ENCODE data around the gene JMJD6. TPM values are rescaled to one million over a fixed set of nuclear protein-coding genes. Genes with fewer than 3 reads are reported as not detected.

Gene JMJD6
- 16.8 and 22.7 TPM in 2 replicates for total RNA-seq
- long read RNA-seq, full-length matches to known transcripts = 61 of 69 reads
- long read RNA-seq, partial matches to known transcripts = 2 of 69 reads
- long read RNA-seq, other reads (novel, unspliced or antisense) = 6 of 69 reads

DNA sequence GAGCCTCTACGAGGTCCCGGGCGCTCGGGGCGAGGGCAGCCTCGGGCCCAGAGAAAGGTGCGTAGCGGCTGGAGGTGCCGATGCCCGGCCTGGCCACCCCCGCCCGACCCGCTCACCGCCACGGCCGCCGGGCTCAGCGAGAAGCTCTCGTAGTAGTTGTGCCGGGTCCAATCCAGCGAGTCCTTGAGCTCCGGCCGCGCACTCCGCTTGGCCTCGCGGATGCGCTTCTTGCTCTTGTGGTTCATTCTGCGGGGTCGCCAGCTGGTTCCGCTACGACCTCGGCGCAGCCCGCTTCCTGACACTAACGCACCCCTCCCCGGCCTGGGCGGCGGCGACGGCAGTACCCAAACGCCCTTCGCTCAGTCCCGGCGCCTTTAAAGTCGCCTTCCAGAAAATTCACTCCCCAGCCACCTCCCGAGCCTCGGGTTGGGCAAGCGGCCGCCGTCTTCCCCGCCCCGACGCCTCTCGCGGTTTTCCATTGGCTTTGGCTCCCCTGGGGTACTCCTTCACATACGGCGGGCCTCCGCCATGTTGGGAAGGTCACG lies at the start of gene JMJD6:
TSS of gene JMJD6 (minus strand) at position 376 of the 545 bp plus-strand sequence. CDS start at position 245, 131 bp downstream.
- Mint-ChIP-seq H3K36me3 (ENCODE audit: unreplicated experiment) (peaks cover 22% of the 10 kb centered on the region), H3K27ac (ENCODE audit: unreplicated experiment) (peak within 1 kb of the TSS; percentile 97), H3K9me3 (ENCODE audit: unreplicated experiment) (no peaks in the 10 kb centered on the region), H3K4me3 (ENCODE audit: unreplicated experiment) (peak within 1 kb of the TSS; percentile 95), H3K4me1 (ENCODE audit: unreplicated experiment) (peaks cover 32% of the 10 kb centered on the region), H3K27me3 (ENCODE audit: unreplicated experiment) (no peaks in the 10 kb centered on the region)
- DNase-seq (ENCODE audit: extremely low spot score, unreplicated experiment) = peak; percentile 98
- TF ChIP-seq, protein P1, sequence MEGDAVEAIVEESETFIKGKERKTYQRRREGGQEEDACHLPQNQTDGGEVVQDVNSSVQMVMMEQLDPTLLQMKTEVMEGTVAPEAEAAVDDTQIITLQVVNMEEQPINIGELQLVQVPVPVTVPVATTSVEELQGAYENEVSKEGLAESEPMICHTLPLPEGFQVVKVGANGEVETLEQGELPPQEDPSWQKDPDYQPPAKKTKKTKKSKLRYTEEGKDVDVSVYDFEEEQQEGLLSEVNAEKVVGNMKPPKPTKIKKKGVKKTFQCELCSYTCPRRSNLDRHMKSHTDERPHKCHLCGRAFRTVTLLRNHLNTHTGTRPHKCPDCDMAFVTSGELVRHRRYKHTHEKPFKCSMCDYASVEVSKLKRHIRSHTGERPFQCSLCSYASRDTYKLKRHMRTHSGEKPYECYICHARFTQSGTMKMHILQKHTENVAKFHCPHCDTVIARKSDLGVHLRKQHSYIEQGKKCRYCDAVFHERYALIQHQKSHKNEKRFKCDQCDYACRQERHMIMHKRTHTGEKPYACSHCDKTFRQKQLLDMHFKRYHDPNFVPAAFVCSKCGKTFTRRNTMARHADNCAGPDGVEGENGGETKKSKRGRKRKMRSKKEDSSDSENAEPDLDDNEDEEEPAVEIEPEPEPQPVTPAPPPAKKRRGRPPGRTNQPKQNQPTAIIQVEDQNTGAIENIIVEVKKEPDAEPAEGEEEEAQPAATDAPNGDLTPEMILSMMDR (IDR thresholded peaks at IDR 0.05) = no peak

DNA sequence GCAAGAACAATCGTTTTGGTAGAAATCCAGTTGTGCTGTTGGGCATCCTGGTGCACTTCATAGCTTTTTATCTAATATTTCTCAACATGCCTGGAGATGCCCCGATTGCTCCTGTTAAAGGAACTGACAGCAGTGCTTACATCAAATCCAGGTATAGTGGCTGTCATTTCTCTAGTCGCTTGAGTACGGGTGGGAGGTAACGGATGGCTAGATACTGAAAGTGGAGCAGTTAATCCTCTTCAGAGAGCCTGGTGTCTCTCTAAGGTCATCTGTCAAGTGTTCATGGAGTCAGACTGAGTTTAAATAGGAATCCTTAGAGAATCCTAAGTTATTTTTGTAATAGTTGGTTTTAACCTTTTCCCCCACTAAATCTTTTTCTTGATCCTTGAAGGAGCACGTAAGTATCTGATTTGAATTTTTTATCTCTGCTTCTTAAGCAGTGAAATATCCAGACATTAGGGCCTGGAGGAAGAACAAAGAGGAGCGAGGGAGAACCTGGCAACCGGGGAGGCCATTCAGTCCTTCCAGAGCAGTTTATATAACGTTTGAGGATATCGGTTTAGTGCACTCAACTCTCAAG lies 48.7 kb upstream of the JMJD6 start:
- no peaks in the 10 kb centered on the region for H3K9me3 Mint-ChIP-seq (ENCODE audit: unreplicated experiment)
- no peak overlapping the region for H3K27ac Mint-ChIP-seq (ENCODE audit: unreplicated experiment)
- H3K27me3 Mint-ChIP-seq (ENCODE audit: unreplicated experiment) = no peaks in the 10 kb centered on the region
- peaks cover 15% of the 10 kb centered on the region for H3K4me1 Mint-ChIP-seq (ENCODE audit: unreplicated experiment)
- H3K36me3 Mint-ChIP-seq (ENCODE audit: unreplicated experiment) = peaks cover 49% of the 10 kb centered on the region
- H3K4me3 Mint-ChIP-seq (ENCODE audit: unreplicated experiment) = no peak overlapping the region
- DNase-seq (ENCODE audit: extremely low spot score, unreplicated experiment) = no peak
- TF ChIP-seq, protein P1 (IDR thresholded peaks at IDR 0.05) = no peak

DNA sequence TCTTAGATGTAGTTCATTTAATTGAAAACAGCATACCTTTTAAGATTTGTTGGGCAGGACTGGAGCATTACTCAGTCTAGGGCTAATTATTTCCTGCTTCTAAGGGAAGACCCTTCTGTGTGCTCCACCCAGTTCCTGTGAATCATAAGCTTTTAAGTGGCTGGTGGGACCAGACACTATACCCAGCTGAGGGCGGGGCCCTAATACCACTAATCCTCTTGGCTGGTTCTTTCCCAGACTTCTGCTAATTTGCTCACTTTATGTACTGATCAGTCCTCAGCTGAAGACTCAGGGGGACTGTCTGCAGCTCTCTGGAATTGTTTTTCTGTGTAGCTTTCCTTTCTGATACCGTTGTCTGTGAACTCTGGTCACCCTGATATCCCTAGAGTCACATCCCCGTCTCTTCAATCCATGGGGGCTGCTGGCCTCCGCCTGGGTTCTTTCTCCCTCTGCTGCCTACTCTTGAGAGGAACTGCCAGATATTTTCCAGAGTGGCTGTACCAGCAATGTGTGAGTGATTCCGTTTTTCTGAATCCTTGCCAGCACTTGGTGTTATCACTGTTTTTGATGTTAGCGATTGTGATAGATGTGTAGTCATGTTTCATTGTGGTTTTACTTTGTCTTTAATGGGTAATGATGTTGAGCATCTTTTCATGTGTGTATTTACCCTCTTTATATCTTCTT lies 46.6 kb upstream of the JMJD6 start:
- TF ChIP-seq, protein P1 (IDR thresholded peaks at IDR 0.05) = no peak
- H3K9me3 Mint-ChIP-seq (ENCODE audit: unreplicated experiment) = no peaks in the 10 kb centered on the region
- H3K27ac Mint-ChIP-seq (ENCODE audit: unreplicated experiment) = peak overlapping the region; percentile 76
- peaks cover 10% of the 10 kb centered on the region for H3K4me1 Mint-ChIP-seq (ENCODE audit: unreplicated experiment)
- no peak for DNase-seq (ENCODE audit: extremely low spot score, unreplicated experiment)
- peak overlapping the region; percentile 3 for H3K4me3 Mint-ChIP-seq (ENCODE audit: unreplicated experiment)
- H3K27me3 Mint-ChIP-seq (ENCODE audit: unreplicated experiment) = no peaks in the 10 kb centered on the region
- H3K36me3 Mint-ChIP-seq (ENCODE audit: unreplicated experiment) = peaks cover 48% of the 10 kb centered on the region

DNA sequence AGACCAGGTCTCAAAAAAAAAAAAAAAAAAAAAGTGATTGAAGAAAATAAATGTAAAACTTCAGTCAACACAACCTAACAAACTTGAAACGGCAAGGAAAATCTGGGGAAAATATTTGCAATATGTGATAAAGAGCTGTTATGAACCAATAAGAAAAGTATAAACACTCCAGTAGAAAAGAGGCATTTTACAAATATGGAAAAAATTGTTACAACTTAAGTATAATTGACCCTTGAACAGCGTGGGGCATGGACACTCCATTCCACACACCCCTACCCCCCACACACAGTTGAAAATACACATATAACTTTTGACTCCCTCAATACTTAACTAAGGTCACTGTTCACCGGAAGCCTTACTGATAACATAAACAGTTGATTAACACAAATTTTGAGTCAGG lies 32.2 kb upstream of the JMJD6 start:
- no peak overlapping the region for H3K4me3 Mint-ChIP-seq (ENCODE audit: unreplicated experiment)
- no peak overlapping the region for H3K27ac Mint-ChIP-seq (ENCODE audit: unreplicated experiment)
- no peaks in the 10 kb centered on the region for H3K27me3 Mint-ChIP-seq (ENCODE audit: unreplicated experiment)
- H3K36me3 Mint-ChIP-seq (ENCODE audit: unreplicated experiment) = peaks cover 27% of the 10 kb centered on the region
- no peaks in the 10 kb centered on the region for H3K9me3 Mint-ChIP-seq (ENCODE audit: unreplicated experiment)
- peaks cover 2% of the 10 kb centered on the region for H3K4me1 Mint-ChIP-seq (ENCODE audit: unreplicated experiment)
- no peak for DNase-seq (ENCODE audit: extremely low spot score, unreplicated experiment)
- TF ChIP-seq, protein P1 (IDR thresholded peaks at IDR 0.05) = no peak

DNA sequence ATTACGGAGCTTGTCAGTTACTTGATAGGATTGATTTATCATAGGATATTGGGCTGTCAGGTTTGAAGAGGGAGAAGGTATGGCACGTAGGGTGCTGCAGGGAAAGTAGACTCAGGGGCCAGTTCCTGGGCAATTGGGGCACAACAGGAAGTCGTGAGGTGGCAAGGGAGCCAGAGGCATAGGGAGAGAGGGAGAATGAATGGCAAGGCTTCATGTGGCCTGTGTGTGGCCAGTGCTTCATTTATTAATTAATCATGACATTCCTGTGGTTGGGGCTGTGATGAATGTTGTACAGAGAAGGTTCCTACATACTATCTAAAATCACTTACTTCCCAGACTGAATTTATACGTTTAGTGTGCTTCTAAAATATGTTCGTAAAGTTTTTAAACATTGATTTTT lies 30.9 kb upstream of the JMJD6 start:
- peaks cover 7% of the 10 kb centered on the region for H3K4me1 Mint-ChIP-seq (ENCODE audit: unreplicated experiment)
- no peak overlapping the region for H3K4me3 Mint-ChIP-seq (ENCODE audit: unreplicated experiment)
- no peak for DNase-seq (ENCODE audit: extremely low spot score, unreplicated experiment)
- no peak overlapping the region for H3K27ac Mint-ChIP-seq (ENCODE audit: unreplicated experiment)
- no peaks in the 10 kb centered on the region for H3K9me3 Mint-ChIP-seq (ENCODE audit: unreplicated experiment)
- H3K36me3 Mint-ChIP-seq (ENCODE audit: unreplicated experiment) = peaks cover 27% of the 10 kb centered on the region
- TF ChIP-seq, protein P1 (IDR thresholded peaks at IDR 0.05) = no peak
- no peaks in the 10 kb centered on the region for H3K27me3 Mint-ChIP-seq (ENCODE audit: unreplicated experiment)

Measured in osteocyte (in vitro differentiated cells).